ENCODE measurements around the gene RFTN1.

GRCh38 chr3:16309558-16309957, 203.9 kb downstream of the RFTN1 start:
- TF ChIP-seq, protein P1, sequence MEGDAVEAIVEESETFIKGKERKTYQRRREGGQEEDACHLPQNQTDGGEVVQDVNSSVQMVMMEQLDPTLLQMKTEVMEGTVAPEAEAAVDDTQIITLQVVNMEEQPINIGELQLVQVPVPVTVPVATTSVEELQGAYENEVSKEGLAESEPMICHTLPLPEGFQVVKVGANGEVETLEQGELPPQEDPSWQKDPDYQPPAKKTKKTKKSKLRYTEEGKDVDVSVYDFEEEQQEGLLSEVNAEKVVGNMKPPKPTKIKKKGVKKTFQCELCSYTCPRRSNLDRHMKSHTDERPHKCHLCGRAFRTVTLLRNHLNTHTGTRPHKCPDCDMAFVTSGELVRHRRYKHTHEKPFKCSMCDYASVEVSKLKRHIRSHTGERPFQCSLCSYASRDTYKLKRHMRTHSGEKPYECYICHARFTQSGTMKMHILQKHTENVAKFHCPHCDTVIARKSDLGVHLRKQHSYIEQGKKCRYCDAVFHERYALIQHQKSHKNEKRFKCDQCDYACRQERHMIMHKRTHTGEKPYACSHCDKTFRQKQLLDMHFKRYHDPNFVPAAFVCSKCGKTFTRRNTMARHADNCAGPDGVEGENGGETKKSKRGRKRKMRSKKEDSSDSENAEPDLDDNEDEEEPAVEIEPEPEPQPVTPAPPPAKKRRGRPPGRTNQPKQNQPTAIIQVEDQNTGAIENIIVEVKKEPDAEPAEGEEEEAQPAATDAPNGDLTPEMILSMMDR (IDR thresholded peaks at IDR 0.05), result no peak
- no peak for TF ChIP-seq POLR2A (IDR thresholded peaks at IDR 0.05)
